Omental fat pad (tissue), 4 donors: ENCODE data around the gene AGMAT. TPM values are rescaled to one million over a fixed set of nuclear protein-coding genes. Genes with fewer than 3 reads are reported as not detected.

Experiments used
- ATAC-seq: fragments of 150-250 bp; one replicate; pipeline ENCODE4 v1.9.1; 2016; ENCODE audit warnings: mild to moderate bottlenecking, moderate library complexity; ENCODE audit not compliant: low FRiP score
- DNase-seq: peaks from one replicate; pipeline ENCODE4 v3.0.0-alpha.2; 2019; ENCODE audit warnings: low spot score
- CTCF ChIP-seq, 3 donors: fragments of 450-650 bp; IDR thresholded peaks; one replicate each; pipeline ENCODE4 v1.5.1; 2016 to 2017; ENCODE audit warnings: antibody characterized with exemption in 3 of 3, mild to moderate bottlenecking in 3 of 3, moderate library complexity in 2 of 3
- total RNA-seq, 4 donors: library from RNA; depleted of rRNA; stranded (reverse); fragments of >200 nt; gene quantifications; one replicate each; pipeline ENCODE4 v1.1.0, GENCODE V29; 2016

Gene AGMAT
- total RNA-seq, 4 donors from 2014 or later = 0.24 to 0.65 (median 0.44) TPM; not detected in 1

DNA sequence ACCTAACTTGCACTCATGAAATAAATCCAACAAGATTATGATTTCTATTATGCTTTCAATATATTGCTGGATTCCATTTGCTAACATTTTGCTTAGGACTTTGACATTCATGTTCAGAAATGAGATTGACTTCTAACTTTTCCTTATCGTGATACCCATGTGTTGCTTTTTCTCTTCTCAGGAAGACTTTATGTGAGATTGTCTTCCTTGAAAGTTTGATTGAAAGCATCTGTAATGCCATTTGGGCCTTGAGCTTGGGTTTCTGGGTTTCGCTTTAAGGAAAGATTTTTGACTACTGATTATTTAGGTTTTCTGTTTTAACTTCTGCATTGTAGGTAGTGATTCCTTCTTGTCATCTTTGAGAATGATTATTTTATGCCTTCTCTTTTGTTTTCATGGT is 27.8 kb downstream of the AGMAT start:
- DNase-seq (no peak), ATAC-seq (no peak)
- no peak for TF ChIP-seq CTCF (IDR thresholded peaks at IDR 0.05)

DNA sequence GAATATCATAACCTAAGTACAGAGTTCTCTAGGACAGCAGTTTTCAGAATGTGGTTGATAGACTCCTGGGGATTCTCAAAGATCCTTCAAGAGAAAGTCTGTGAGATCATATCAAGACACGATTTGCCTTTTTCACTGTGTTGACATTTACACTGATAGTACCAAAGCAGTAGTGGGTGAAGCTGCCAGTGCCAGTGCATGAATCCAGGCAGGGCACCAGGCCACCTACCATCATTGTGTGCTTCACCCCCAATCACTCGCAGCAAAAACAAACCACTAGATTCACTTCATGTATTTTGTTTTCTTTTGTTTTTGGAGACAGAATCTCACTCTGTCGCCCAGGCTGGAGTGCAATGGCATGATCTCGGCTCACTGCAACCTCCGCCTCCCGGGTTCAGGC is 34.3 kb downstream of the AGMAT start:
- ATAC-seq = no peak
- no peak for DNase-seq
- no peak for TF ChIP-seq CTCF (IDR thresholded peaks at IDR 0.05)

- DNase-seq (no peak), ATAC-seq (no peak)
- no peak for TF ChIP-seq CTCF (IDR thresholded peaks at IDR 0.05)
Observed at GRCh38 chr1:15546641-15547040, 38.2 kb downstream of the AGMAT start.

DNA sequence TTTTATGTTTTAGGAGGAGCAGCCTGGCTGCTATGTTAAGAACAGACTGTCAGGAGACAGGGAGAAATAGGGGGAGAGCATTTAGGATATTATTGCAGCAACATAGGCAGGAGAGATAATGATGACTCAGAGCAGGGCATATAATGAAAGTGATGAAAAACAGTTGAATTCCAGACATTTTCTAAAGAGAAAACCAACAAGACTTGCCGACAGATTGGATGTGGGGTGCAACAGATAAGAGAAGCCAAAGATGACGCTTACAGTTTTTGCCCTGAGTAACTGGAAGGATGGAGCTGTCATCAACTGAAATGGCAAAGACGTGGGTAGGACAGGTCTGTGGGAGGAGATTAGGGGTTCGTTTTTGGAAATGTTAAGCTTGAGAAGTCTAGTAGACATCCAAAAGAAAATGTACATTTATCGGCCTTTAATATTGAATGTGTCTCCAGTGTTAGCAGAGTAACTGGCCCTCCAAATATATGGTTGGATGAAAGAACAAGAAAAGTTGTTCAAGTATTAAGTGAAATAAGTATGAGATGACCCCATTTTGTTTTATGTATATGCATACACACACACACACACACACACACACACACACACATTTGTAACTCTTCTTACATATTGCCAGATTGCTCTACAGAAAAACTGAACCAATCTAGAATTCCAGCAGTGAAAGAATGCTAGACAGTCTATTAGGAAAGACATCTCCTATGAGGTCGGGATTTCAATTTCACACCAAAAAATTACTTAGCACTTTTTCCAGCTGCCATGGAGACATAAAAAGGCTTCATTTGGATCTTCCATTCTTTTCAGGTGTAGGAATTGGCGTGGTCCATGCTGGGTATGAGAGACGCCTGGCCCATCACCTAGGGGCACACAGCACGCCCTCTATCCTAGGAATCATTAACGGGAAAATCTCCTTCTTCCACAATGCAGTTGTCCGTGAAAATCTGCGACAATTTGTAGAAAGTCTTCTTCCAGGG is 41.0 kb downstream of the AGMAT start:
- ATAC-seq (peak; percentile 95), DNase-seq (no peak)
- no peak for TF ChIP-seq CTCF (IDR thresholded peaks at IDR 0.05)

DNA sequence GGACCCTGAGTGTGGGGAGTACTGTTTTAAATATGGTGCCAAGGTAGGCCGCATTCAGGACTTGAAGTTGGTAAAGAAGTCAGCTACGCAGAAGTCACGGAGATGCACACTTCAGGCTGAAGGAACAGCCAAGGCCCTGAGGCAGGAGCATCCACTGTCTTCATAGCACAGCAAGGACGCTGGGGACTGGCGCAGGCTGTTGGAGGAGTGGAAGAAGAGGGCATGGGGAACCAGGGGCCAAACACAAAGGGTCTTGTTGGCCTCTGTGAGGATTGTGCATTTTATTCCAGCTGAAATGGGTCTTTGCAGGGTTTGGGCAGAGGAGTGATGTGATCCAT is 41.6 kb downstream of the AGMAT start:
- TF ChIP-seq CTCF (IDR thresholded peaks at IDR 0.05) = no peak
- peak; percentile 36 for ATAC-seq
- DNase-seq = no peak

GRCh38 chr1:15542388-15543250 is 42.2 kb downstream of the AGMAT start:
- ATAC-seq (no peak), DNase-seq (no peak)
- TF ChIP-seq CTCF (IDR thresholded peaks at IDR 0.05) = no peak
